Ascending aorta (tissue), 2 donors: ENCODE results near the gene GPD2. TPM values are rescaled to one million over a fixed set of nuclear protein-coding genes. Genes with fewer than 3 reads are reported as not detected.

Experiments used
- DNase-seq, 2 donors: peaks; one replicate each; pipeline ENCODE4 v3.0.0-alpha.2; 2019; ENCODE audit warnings: low spot score in 2 of 2
- H3K27ac ChIP-seq, 2 donors: fragments of 200-600 bp; sonication (generic); one replicate each; pipeline ENCODE4 v1.5.1; 2016 to 2017; ENCODE audit warnings: mild to moderate bottlenecking in 1 of 2
- H3K27me3 ChIP-seq: fragments of 200-600 bp; sonication (generic); one replicate; pipeline ENCODE4 v1.5.1; 2017
- H3K36me3 ChIP-seq, 2 donors: fragments of 200-600 bp; sonication (generic); one replicate each; pipeline ENCODE4 v1.5.1; 2016
- H3K4me1 ChIP-seq, 2 donors: fragments of 200-600 bp; sonication (generic); one replicate each; pipeline ENCODE4 v1.5.1; 2016 to 2017; ENCODE audit warnings: mild to moderate bottlenecking in 1 of 2
- H3K4me3 ChIP-seq, 2 donors: fragments of 200-600 bp; sonication (generic); one replicate each; pipeline ENCODE4 v1.5.1; 2016 to 2017; ENCODE audit warnings: mild to moderate bottlenecking in 1 of 2
- H3K9me3 ChIP-seq, 2 donors: fragments of 200-600 bp; sonication (generic); one replicate each; pipeline ENCODE4 v1.5.1; 2016
- intact Hi-C: fragments of 100-400 bp; cut with DNase I; formaldehyde crosslinking; loops from one replicate; pipeline ENCODE4 v1.15.1; 2023
- total RNA-seq: library from RNA; depleted of rRNA; stranded (reverse); fragments of >200 nt; gene quantifications from one replicate; pipeline ENCODE4 v1.1.0, GENCODE V29; 2016
- TF ChIP-seq, protein P1 (sequence below), 3 experiments: fragments of 200-600 bp in 2 of 3; fragments of 450-650 bp in 1 of 3; sonication (generic) in 2 of 3; IDR thresholded peaks; one replicate each; pipeline ENCODE4 v1.5.1; 2016 to 2019; ENCODE audit warnings: antibody characterized with exemption in 3 of 3, mild to moderate bottlenecking in 1 of 3, moderate library complexity in 1 of 3

GPD2 gene
- total RNA-seq, 1 donor from 2014 or later: 20.0 TPM

DNA sequence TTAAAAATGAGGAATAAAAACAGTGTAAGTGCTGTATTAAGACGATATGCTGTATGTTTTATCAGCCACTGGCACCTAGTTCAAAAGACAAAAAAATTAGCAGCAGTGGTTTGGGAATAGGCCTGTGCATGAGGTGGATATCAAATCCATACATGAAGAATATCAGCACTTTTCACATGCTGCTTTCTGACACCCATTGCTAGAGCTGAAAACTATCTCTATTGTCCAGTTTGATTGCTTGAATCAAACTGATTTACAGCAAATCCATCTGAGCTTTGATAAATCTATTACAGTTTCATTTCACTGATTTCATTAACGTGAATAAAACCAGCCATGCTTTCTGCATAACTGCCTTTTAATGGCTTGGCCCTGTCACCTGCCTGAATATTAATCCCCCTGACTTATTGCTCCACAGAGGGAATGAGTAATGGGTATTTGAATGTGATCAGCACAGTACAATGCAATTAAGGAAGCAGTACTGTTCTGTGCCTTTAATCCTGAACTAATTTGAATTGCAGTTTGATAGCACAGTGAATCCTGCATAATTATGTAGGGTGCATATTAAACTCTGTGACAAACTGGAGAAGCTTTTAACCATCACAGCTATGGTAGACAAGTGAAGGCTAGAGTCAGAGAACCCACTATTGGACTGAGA lies 154.0 kb downstream of the GPD2 start:
- DNase-seq: no peak
- intact Hi-C loops: loop anchor here (5.0 kb wide), 1 partner anchor 398 kb away; no protein-coding TSS in a partner anchor
- no peak overlapping the region for H3K4me3 ChIP-seq
- H3K4me1 ChIP-seq: no peaks in the 10 kb centered on the region
- no peaks in the 10 kb centered on the region for H3K9me3 ChIP-seq
- TF ChIP-seq, protein P1, sequence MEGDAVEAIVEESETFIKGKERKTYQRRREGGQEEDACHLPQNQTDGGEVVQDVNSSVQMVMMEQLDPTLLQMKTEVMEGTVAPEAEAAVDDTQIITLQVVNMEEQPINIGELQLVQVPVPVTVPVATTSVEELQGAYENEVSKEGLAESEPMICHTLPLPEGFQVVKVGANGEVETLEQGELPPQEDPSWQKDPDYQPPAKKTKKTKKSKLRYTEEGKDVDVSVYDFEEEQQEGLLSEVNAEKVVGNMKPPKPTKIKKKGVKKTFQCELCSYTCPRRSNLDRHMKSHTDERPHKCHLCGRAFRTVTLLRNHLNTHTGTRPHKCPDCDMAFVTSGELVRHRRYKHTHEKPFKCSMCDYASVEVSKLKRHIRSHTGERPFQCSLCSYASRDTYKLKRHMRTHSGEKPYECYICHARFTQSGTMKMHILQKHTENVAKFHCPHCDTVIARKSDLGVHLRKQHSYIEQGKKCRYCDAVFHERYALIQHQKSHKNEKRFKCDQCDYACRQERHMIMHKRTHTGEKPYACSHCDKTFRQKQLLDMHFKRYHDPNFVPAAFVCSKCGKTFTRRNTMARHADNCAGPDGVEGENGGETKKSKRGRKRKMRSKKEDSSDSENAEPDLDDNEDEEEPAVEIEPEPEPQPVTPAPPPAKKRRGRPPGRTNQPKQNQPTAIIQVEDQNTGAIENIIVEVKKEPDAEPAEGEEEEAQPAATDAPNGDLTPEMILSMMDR (IDR thresholded peaks at IDR 0.05): no peak
- no peaks in the 10 kb centered on the region for H3K27me3 ChIP-seq
- H3K27ac ChIP-seq: no peak overlapping the region
- no peaks in the 10 kb centered on the region for H3K36me3 ChIP-seq

DNA sequence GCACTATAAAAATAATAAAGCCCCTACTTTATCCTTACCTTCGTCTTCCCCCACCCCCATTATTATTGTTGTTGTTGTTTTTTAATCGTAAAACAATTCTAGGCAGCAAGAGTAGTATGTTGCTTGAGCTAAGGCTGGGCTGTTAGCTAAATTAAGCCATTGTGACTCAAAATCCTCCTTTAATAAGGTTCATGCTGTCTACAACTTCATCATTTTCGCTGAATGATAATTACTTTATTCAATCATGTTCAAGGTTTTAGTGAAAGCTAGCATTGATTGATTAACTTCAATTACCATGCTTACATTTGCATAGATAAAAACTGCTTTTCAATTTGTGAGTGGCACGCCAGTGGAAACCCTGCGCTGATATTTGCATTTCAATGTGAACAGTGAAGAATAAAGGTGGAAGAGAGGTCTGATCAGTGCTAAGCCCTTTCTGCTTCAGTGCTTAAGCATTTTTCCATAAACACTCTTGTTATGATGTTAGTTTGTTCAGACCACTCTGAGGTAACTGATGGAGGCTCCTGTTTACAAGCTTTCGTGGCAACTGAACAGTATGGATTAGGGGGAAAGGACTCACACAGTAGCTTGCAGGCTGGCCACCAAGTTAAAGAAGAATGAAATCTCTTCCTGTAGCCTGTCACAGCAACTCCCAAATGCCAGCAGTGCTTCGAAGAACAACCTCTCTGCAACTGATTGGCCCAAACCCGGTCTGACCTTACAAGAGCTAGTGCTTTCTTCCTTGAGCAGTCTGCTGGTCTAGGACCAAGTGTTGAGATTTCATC lies 156.8 kb downstream of the GPD2 start:
- H3K27ac ChIP-seq: no peak overlapping the region
- H3K27me3 ChIP-seq: no peaks in the 10 kb centered on the region
- TF ChIP-seq, protein P1 (IDR thresholded peaks at IDR 0.05): no peak
- no peak overlapping the region for H3K4me3 ChIP-seq
- no peak for DNase-seq
- intact Hi-C loops: loop anchor here (5.0 kb wide), 1 partner anchor 401 kb away; no protein-coding TSS in a partner anchor
- H3K36me3 ChIP-seq: no peaks in the 10 kb centered on the region
- no peaks in the 10 kb centered on the region for H3K9me3 ChIP-seq
- H3K4me1 ChIP-seq: no peaks in the 10 kb centered on the region

DNA sequence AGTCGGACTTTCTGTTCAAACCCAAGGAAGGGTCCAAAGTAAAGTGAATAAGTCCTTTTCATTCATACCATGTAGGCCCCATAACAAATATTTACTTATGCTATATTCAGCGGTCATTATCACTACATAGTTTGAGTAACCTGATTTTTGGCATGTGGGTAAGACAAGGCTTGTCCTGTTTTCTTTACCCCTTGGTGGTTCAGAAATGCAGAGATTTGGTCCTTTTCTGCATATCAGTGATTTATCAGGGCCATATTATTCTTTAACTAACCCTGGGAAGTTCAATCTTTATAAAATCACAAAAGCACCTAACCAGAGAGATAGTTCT lies 157.4 kb downstream of the GPD2 start:
- Histone ChIP-seq H3K9me3 (no peaks in the 10 kb centered on the region), H3K27me3 (no peaks in the 10 kb centered on the region), H3K4me1 (no peaks in the 10 kb centered on the region), H3K36me3 (no peaks in the 10 kb centered on the region), H3K27ac (no peak overlapping the region), H3K4me3 (no peak overlapping the region)
- TF ChIP-seq, protein P1 (IDR thresholded peaks at IDR 0.05): no peak
- DNase-seq: no peak
- intact Hi-C loops: loop anchor here (5.0 kb wide), 1 partner anchor 401 kb away; no protein-coding TSS in a partner anchor

DNA sequence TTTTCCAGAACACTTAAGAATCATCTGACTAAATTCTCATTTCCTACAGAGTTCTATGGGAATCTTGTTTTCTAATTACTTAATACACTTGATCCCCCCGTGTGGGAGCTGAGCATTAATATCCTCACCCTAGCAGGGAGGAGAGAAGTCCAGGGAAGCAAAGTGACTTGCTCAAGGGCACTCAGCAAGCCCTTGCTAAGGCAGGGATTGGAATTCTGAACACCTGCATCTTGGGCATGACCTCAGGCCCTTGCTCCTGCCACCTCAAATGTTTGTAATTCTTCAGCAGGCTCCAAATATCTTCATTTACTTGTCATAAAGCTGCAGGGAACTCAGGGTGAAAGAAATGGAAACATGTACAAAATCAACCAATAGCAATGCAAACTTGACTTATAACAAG lies 162.4 kb downstream of the GPD2 start:
- Histone ChIP-seq H3K27me3 (no peaks in the 10 kb centered on the region), H3K4me3 (no peak overlapping the region), H3K9me3 (no peaks in the 10 kb centered on the region), H3K4me1 (no peaks in the 10 kb centered on the region), H3K27ac (no peak overlapping the region), H3K36me3 (no peaks in the 10 kb centered on the region)
- intact Hi-C loops: no loop called here
- no peak for DNase-seq
- TF ChIP-seq, protein P1 (IDR thresholded peaks at IDR 0.05): no peak

DNA sequence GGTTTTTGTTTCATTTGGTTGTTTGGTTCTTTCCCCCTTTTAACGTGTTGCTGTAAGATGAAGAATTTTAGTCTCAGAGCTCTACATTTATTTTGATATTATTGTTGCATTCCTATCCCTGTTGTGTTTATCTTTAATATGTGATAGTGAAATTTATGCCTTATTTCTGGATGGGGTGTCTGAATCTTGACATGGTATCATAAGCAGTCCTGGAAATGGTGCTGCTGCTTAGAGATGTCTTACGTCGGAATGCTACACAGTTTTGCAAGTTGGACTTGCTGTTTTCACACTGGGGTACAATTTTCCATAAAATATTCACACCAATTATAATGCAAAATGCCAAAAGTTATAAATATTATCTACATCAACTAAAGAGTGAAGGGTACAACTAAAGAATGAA lies 164.0 kb downstream of the GPD2 start:
- Histone ChIP-seq H3K27ac (no peak overlapping the region), H3K9me3 (no peaks in the 10 kb centered on the region), H3K4me1 (no peaks in the 10 kb centered on the region), H3K4me3 (no peak overlapping the region), H3K36me3 (no peaks in the 10 kb centered on the region), H3K27me3 (no peaks in the 10 kb centered on the region)
- no peak for DNase-seq
- intact Hi-C loops: no loop called here
- TF ChIP-seq, protein P1 (IDR thresholded peaks at IDR 0.05): no peak
